ENCODE data around the gene LYSMD1. TPM values are rescaled to one million over a fixed set of nuclear protein-coding genes. Genes with fewer than 3 reads are reported as not detected.

The LYSMD1 gene
- polyA plus RNA-seq, 1 donor (not counting 4 experiments of a cell fraction or from before 2014, with no cell fraction given) = 5.6 TPM

GRCh38 chr1:151133018-151133806 lies 32.5 kb downstream of the LYSMD1 start:
- Histone ChIP-seq H2AFZ (ENCODE audit: control insufficient read depth, low read length) (no peak overlapping the region), H3K9me1 (ENCODE audit: control insufficient read depth, extremely low read depth, insufficient read depth, low read length) (no peaks in the 10 kb centered on the region), H3K79me2 (ENCODE audit: control insufficient read depth, insufficient read depth, low read length) (no peaks in the 10 kb centered on the region), H3K9ac (ENCODE audit: control insufficient read depth, extremely low read depth, insufficient read depth, low read length) (no peak overlapping the region), H4K20me1 (ENCODE audit: control insufficient read depth, extremely low read depth, insufficient read depth, low read length) (no peaks in the 10 kb centered on the region), H3K4me3 (ENCODE audit: control insufficient read depth in 2 of 3, extremely low read depth in 1 of 3, insufficient read depth in 2 of 3, low read depth in 1 of 3, low read length in 3 of 3) (no peak overlapping the region), H3K4me2 (ENCODE audit: control insufficient read depth, extremely low read depth, insufficient read depth, low read depth, low read length) (no peak overlapping the region), H3K4me1 (ENCODE audit: control insufficient read depth, extremely low read depth, insufficient read depth, low read length) (peaks cover 10% of the 10 kb centered on the region), H3K27ac (ENCODE audit: control insufficient read depth, insufficient read depth, low read length) (no peak overlapping the region), H3K9me3 (ENCODE audit: control insufficient read depth, low read depth, low read length) (no peaks in the 10 kb centered on the region), H3K27me3 (ENCODE audit: control insufficient read depth, extremely low read depth, insufficient read depth, low read length) (peaks cover 23% of the 10 kb centered on the region), H3K36me3 (ENCODE audit: control insufficient read depth in 2 of 2, extremely low read depth in 1 of 2, insufficient read depth in 2 of 2, low read length in 2 of 2) (no peaks in the 10 kb centered on the region)
- DNase-seq (ENCODE audit: low read depth, low spot score) = no peak
- dilution Hi-C loops (cut with MboI; ENCODE audit: extremely low pct_ligation_motif_present, low sequenced_read_pairs) = no loop called here
- peak; percentile 79 for TF ChIP-seq EZH2 (IDR thresholded peaks at IDR 0.05; ENCODE audit: low read length)
- TF ChIP-seq, protein P1, sequence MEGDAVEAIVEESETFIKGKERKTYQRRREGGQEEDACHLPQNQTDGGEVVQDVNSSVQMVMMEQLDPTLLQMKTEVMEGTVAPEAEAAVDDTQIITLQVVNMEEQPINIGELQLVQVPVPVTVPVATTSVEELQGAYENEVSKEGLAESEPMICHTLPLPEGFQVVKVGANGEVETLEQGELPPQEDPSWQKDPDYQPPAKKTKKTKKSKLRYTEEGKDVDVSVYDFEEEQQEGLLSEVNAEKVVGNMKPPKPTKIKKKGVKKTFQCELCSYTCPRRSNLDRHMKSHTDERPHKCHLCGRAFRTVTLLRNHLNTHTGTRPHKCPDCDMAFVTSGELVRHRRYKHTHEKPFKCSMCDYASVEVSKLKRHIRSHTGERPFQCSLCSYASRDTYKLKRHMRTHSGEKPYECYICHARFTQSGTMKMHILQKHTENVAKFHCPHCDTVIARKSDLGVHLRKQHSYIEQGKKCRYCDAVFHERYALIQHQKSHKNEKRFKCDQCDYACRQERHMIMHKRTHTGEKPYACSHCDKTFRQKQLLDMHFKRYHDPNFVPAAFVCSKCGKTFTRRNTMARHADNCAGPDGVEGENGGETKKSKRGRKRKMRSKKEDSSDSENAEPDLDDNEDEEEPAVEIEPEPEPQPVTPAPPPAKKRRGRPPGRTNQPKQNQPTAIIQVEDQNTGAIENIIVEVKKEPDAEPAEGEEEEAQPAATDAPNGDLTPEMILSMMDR (optimal IDR thresholded peaks at IDR 0.05 in 1 of 3, IDR thresholded peaks at IDR 0.05 in 1 of 3, conservative IDR thresholded peaks at IDR 0.05 in 1 of 3; ENCODE audit: extremely low read depth in 1 of 3, insufficient read depth in 2 of 3, low read length in 3 of 3) = no peak
- no peak for FAIRE-seq

GRCh38 chr1:151132335-151133017 lies 33.2 kb downstream of the LYSMD1 start:
- Histone ChIP-seq H2AFZ (ENCODE audit: control insufficient read depth, low read length) (peak overlapping the region; percentile 78), H3K9ac (ENCODE audit: control insufficient read depth, extremely low read depth, insufficient read depth, low read length) (no peak overlapping the region), H3K9me3 (ENCODE audit: control insufficient read depth, low read depth, low read length) (no peaks in the 10 kb centered on the region), H3K27me3 (ENCODE audit: control insufficient read depth, extremely low read depth, insufficient read depth, low read length) (peaks cover 23% of the 10 kb centered on the region), H3K9me1 (ENCODE audit: control insufficient read depth, extremely low read depth, insufficient read depth, low read length) (no peaks in the 10 kb centered on the region), H3K79me2 (ENCODE audit: control insufficient read depth, insufficient read depth, low read length) (no peaks in the 10 kb centered on the region), H3K4me2 (ENCODE audit: control insufficient read depth, extremely low read depth, insufficient read depth, low read depth, low read length) (peak overlapping the region; percentile 88), H3K4me1 (ENCODE audit: control insufficient read depth, extremely low read depth, insufficient read depth, low read length) (peaks cover 10% of the 10 kb centered on the region), H3K27ac (ENCODE audit: control insufficient read depth, insufficient read depth, low read length) (no peak overlapping the region), H3K4me3 (ENCODE audit: control insufficient read depth in 2 of 3, extremely low read depth in 1 of 3, insufficient read depth in 2 of 3, low read depth in 1 of 3, low read length in 3 of 3) (peak overlapping the region in 1 of 3 experiments; percentile 66), H4K20me1 (ENCODE audit: control insufficient read depth, extremely low read depth, insufficient read depth, low read length) (no peaks in the 10 kb centered on the region), H3K36me3 (ENCODE audit: control insufficient read depth in 2 of 2, extremely low read depth in 1 of 2, insufficient read depth in 2 of 2, low read length in 2 of 2) (no peaks in the 10 kb centered on the region)
- dilution Hi-C loops (cut with MboI; ENCODE audit: extremely low pct_ligation_motif_present, low sequenced_read_pairs) = no loop called here
- TF ChIP-seq, protein P1 (optimal IDR thresholded peaks at IDR 0.05 in 1 of 3, IDR thresholded peaks at IDR 0.05 in 1 of 3, conservative IDR thresholded peaks at IDR 0.05 in 1 of 3; ENCODE audit: extremely low read depth in 1 of 3, insufficient read depth in 2 of 3, low read length in 3 of 3) = no peak
- TF ChIP-seq EZH2 (IDR thresholded peaks at IDR 0.05; ENCODE audit: low read length) = peak; percentile 39
- DNase-seq (ENCODE audit: low read depth, low spot score) (no peak), FAIRE-seq (no peak)
